ENCODE results near the gene VCAN. TPM values are rescaled to one million over a fixed set of nuclear protein-coding genes. Genes with fewer than 3 reads are reported as not detected.

Gene VCAN
- total and polyA plus RNA-seq, 2 of the 4 experiments (the other 2 are of a cell fraction): 45.3 to 158 TPM

DNA sequence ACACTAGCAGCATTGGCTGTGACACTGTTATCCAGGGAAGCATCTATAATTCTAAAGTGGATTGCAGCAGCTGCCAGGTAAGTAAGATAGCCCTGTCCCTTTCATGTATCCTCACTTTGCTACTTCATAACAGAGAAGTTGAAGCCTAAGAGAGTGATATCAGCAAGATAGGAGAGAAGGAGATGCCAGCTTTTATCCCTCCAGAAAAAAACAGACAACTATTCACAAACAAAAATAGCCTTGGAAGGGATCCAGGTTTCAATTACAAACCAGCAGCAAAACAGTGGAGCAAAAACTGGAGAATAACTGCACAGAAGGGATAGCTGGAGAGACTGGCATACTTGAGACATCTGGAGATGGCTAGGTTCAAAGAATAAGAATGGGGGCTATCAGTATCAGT, 19.6 kb upstream of the VCAN start:
- Histone ChIP-seq H4K5ac (ENCODE audit: low read depth, low read length) (no peak overlapping the region), H2BK15ac (ENCODE audit: low read depth, low read length) (no peak overlapping the region), H3K9me1 (ENCODE audit: insufficient read depth, low read length) (no peaks in the 10 kb centered on the region), H3K23ac (ENCODE audit: low read depth, low read length) (no peak overlapping the region), H4K8ac (ENCODE audit: low read depth in 2 of 2, low read length in 2 of 2) (no peak overlapping the region), H3K4me1 (ENCODE audit: control insufficient read depth, insufficient read depth, low read length) (no peaks in the 10 kb centered on the region), H3K9ac (ENCODE audit: low read depth, low read length) (no peak overlapping the region), H3K79me1 (ENCODE audit: low read depth in 1 of 2, low read length in 2 of 2) (no peaks in the 10 kb centered on the region), H2AK9ac (replicated peaks; ENCODE audit: low read depth, low read length, poor library complexity) (no peak overlapping the region), H3K36me3 (ENCODE audit: control insufficient read depth, insufficient read depth, low read length) (no peaks in the 10 kb centered on the region), H4K91ac (ENCODE audit: insufficient read depth, low read depth, low read length) (no peak overlapping the region), H3K14ac (replicated peaks; ENCODE audit: low read depth, low read length) (no peak overlapping the region), H3K9me3 (ENCODE audit: control insufficient read depth, insufficient read depth, low read length) (peaks cover 3% of the 10 kb centered on the region; the same call in 1 of the 2 replicates), H3K4me3 (ENCODE audit: insufficient read depth, low read depth, low read length) (no peak overlapping the region), H3K56ac (ENCODE audit: extremely low read depth, insufficient read depth, low read length) (no peak overlapping the region), H3K27ac (ENCODE audit: insufficient read depth, low read length) (no peak overlapping the region), H2BK120ac (ENCODE audit: low read depth, low read length) (no peak overlapping the region), H3K4me2 (ENCODE audit: low read depth, low read length) (no peak overlapping the region), H2BK5ac (ENCODE audit: low read depth, low read length, poor library complexity, severe bottlenecking) (no peak overlapping the region), H3K27me3 (ENCODE audit: control insufficient read depth, insufficient read depth, low read length) (peaks cover 2% of the 10 kb centered on the region; the same call in 1 of the 2 replicates), H3K18ac (ENCODE audit: low read depth, low read length) (no peak overlapping the region), H2AK5ac (ENCODE audit: low read depth, low read length) (no peak overlapping the region), H4K20me1 (ENCODE audit: insufficient read depth, low read length) (no peaks in the 10 kb centered on the region), H2AFZ (replicated peaks; ENCODE audit: low read length, poor library complexity) (no peak overlapping the region), H2BK20ac (ENCODE audit: low read depth, low read length) (no peak overlapping the region), H3K4ac (ENCODE audit: low read depth, low read length) (no peak overlapping the region)
- ChIA-PET POLR2A (ENCODE audit: unreplicated experiment) (no interaction called here), CTCF (no interaction called here)
- TF ChIP-seq POLR2A (IDR thresholded peaks at IDR 0.05; ENCODE audit: low read depth, low read length): no peak
- no TSS peak for BruUV-seq (replicated peaks)
- in situ Hi-C loops (cut with MboI; ENCODE audit: low sequenced_read_pairs): no loop called here
- ATAC-seq (ENCODE audit: low read depth): no peak
- DNase-seq: no peak
- intact Hi-C loops (cut with micrococcal nuclease): no loop called here
- dilution Hi-C loops (cut with HindIII; ENCODE audit: low sequenced_read_pairs, unreplicated experiment): no loop called here

Measured in IMR-90 (cell line).